IPS DF 4.7 (cell line): Measurements from ENCODE around the gene PPARGC1A.

Experiments used
- DNase-seq: peaks from one replicate; pipeline ENCODE4 v3.0.0-alpha.2; 2013; ENCODE audit warnings: low spot score; ENCODE audit errors: extremely low read depth

Gene PPARGC1A

DNA sequence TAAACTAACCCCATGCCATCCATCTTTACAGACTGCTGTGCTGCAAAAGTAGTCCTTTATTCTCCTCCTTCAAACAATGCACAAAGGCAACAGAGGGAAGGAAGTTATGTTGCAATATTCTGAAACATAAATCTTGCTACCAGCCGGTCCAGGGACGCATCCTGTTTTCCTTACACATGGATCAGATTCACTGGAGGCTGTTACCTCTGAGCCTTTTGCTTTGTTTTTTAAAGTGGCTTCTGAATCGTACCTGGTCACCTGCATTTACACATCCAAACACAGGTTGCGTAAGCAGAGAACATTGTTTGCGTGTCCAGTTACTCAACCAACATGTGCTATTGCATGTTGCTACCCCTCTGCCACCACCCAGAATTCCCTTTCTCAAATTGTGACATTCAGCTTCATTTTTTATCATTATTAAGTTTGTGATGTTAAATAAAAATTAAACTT, 8.8 kb downstream of the PPARGC1A start:
- DNase-seq, result no peak

DNA sequence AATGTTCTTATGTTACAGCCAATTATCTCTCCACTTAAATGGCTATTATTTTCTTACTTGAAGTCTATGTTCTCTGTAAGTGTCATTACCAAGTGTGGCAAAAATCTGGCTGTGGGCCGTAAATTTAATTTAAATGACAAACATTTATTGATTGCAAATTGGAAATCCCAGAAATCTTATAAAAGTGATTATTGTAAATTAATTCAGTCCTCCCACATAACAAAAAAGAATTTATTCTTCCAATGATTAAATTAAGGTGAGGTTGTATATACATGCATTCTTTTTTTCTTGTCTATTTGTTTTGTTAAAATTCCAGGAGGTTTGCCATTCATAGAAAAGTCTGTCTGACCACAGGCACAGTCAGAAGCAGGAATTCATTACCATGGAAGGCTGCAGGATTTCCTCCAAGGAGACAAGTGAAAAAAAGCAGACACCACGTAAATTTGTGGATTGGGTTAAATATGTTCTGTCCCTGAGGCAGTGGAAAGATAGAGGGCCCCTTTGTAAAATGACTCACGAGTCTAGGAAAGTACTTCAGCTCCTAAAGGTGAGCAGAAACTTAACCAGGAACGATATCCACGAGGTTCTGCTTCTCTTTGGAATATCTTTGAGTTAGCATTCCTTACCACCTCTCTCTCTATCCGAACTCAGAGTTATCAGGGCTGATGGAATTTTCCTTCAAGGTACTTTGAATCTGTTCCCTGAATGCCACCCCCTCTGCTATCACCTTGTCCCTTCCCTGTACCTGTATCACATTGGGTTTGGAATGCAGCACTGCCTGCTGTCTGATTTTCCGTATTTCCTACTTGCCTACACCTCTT, 10.7 kb downstream of the PPARGC1A start:
- peak; percentile 38 for DNase-seq

DNA sequence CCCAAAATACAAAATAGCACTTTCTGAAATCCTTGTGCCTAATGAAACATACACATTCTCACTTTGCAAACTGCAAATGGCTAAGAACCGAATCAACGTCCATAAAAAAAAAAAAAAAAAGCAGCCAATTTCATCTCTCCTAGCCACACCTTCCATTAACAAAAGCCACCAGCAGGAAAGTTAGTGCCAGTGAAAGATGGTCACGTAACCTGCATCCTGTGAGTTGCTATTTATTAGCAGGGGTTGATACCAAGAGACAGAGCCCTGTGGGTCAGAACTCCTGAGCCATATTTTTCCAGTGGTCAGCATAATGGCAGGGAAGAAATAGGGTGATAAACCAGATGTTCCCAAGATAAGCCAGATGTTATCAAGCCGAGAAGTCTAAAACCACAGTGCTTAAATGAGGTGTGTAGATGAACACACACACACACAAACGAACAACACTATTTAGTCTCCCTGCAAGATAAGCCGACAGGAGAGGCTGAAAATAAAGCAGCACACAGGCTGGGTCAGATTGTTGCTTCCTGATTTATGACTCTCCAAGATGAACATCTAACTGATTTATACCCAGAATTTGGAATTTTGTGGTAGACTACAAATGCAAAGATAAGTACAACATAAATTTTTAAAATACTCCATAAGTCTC, 11.5 kb downstream of the PPARGC1A start:
- DNase-seq, result no peak

DNA sequence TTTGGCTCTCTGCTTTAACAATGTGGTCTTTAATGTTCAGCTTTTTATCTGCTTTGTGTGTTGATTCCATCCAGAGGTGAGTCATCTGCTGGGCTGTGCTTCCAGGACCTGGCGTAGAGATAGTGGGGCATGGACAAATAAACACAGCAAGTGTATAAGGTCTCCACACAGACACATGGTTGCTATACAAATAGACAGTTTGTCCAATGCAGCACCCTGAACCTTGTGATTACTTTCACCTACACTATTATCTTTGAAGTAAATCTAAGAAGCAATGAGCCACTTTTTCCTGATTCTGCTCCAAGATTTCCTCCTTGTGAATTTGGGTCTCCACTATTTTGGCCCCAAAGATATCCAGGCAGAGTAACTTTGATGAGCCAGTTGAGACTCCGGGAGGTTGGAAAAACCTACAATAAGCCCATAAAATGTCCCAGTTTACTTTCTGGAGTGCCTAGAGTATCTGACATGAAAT, 12.1 kb downstream of the PPARGC1A start:
- DNase-seq, result no peak

DNA sequence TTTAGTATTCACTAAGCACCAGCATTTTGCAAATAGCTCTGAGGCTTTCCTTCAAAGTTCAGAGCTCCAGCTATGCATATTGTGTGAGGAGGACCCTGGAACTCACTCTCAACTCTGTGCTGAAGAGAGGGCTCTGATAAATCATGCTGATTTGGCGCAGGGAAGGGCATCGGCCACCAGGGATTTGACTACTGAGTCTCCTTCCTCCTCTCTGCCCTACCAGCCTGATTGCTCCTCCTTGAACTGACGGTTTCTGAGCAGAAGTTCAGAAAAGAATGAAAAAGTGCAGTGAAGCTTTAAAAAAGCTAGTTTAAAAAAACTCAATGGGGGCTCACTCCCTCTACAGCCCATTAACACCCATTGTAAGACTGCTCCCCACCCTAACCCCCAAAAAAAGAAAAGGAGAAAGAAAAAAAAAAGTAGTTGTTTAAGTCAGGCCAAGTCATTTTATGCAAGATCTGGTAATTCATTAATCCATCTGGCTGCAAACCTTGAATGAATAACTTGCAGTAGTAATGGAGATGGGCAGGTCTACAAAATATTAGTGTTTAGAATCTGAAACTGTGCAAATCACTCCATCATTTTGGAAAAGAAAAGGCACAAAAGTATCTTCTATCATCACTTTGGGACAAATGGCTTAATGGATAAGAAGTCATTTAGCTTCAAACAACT, 13.3 kb downstream of the PPARGC1A start:
- DNase-seq, result no peak

DNA sequence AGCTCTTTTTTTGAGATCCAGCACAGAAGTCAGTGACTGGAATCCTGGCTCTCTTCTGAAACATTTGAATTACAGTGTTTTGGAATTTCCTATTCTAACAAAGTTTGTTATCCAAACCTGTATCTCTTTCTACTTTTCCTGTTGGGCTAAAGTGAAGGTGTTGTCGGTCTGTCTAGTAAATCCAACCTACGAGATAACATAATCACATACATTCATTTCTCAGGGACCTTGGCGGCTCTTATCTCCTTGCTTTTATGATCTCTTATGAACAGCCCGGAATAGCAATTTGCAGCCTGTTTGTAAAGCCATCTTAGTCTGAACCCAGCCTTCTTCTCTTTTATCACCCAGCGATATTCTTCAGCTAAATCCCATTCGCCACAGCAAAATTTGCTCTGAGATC, 14.5 kb downstream of the PPARGC1A start:
- no peak for DNase-seq

DNA sequence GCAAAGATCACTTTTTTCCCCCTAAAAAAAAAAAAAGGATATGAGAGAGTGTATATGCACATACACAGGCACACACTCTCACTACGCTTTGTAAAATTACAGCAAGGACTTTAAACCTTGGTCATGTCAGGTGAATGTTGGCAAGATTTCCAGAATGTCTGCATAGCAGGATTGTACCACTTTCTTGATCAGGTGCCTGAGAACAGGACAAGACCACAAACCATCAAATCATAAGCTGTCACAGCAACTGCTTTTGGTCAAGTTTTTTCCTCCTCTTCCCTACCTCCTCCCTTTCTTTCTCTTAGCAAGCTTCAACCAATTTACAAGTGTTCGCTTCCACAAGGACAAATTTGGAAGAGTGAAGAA, 15.3 kb downstream of the PPARGC1A start:
- no peak for DNase-seq

DNA sequence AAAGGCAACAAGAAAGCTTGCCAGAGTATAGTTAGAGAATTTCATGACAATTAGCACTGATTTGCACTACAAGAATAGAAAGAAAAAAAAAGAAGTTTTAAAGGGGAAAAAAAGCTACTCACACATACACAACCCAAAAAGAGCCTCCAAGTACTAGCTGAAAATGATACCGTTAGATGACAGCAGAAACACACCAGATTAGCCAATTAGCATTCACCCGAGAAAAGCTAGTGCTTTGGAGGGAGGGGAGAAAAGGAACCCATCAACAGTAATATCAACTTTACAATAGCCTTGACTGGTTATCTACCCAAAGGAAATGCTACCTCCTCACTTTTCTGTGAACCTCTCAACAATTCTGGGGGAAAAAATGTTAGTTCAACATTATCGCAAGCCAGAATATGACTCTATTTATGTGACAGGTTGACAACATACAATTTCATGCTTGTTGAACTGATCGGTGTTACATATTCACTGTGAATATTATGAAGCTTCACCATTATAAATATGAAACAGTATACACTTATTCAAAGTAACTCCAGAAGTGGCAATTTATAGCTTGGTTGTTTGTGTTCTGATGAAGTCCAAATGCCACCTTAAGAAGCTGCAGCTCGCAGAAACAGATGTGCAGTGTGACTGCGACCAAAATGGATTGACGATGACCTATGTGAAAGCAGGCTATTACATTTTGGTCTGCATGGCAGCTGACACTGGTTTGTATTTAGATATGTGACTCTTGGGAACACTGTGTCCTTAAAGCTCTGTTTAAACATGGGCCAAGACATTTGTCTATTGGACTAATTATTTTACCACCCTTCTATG, 15.9 kb downstream of the PPARGC1A start:
- DNase-seq, result no peak

DNA sequence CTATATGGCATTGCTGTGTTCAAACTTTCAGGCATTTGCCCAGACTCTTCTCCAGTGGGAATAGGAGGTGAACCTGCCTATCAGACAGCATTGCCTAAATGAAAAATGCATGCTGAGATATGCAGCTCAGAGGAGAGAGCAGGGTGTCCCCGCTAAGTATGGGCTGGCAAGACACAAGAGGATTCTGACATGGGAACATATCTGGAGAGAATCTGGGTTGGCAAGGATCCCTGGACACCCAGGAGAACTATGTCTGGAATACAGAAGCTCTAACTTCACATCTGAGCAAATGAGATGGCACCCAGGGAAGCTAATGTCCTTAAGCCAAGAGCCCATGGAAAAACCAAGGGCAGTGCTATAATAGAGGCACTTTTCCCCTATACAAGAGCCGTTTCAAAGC, 18.4 kb downstream of the PPARGC1A start:
- no peak for DNase-seq

DNA sequence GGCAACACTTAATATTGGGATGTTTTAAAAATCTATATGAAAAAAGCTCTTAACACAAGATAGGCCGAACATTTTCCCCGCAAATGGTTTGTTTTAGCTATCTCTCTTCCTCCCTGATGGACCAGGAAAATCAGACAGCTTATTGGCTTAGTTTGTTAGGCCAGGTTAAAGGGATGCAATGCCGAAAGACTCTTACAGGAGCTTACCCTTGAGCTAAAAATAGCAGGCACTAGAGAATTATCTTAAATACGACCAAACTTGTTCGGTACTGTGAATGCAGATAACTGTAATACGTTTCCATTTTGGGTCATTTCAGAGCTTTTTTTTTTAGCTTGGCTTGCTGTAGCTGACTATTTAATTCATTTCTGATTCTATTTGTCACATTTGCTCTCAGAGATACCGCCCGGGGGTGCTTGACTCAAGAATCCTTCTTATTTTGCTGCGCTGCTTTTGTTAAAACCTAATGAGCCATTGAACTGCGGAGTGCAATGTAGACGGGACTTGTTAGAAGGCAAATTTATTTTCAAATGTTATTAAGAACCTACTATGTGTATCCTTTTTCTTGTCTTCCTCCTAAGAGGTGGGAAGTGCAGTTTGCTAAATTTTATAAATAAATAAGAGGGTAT, 23.3 kb downstream of the PPARGC1A start:
- no peak for DNase-seq

DNA sequence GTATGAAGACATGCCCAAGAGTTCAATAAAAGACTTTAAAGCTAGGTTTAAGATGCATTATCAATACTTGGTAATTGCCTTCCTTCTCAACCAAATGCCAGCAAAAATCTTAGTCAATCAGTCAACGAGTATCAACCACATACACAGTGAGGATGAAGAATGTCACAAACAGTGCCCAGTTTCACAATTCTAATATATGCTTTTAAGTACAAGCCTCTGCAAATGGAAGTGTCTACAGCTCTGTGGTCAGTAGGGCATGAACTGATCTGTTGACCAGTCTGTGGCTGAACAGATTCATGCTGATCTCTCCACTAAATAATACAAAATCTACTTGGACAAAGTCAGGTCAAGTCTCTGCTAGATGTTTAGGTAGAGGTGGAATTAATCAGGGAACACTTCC, 27.9 kb downstream of the PPARGC1A start:
- DNase-seq, result no peak

DNA sequence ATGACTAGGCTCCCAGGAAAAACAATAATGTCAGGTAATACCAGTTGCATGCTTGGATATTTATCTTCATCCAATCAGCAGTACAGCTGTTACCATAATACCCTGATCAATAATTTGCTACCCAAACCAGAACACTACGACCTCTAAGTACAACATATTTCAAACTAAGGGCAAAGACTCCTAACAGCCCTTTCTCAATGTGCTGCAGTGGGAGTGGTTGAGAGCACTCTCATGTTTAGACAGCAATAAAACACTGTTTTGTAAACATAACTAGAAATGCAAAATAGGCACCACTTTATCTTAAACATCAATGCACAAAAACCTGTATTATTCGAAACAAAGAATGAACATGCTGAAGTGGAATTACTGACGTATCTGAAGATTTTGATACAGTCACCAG, 28.9 kb downstream of the PPARGC1A start:
- DNase-seq, result no peak

DNA sequence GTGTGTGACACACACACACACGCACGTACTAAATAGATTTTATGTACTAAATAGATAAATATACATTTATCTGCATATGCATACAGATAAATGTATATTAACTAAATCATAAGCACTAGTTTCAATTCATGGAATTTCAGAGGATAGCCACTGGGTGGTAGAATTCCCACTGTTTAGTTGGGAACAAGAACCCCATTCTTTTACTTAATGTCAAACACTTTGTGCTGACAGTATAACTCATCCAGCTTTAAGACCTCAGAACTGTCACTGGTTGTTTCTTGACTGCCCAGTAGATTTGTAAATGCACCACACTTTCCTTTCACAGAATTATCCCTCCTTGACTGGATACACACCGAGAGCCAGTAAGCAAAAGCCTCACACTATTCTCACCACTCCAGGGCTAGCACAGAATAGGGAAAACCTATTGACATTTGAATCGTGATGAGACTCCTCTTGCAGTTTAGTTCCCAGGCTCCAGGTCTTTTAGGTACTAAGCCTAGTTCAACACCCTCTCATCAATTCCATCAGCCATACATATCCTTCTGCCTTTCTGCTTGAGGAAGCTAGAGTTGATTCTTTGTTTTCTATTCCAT, 32.4 kb downstream of the PPARGC1A start:
- DNase-seq, result no peak

DNA sequence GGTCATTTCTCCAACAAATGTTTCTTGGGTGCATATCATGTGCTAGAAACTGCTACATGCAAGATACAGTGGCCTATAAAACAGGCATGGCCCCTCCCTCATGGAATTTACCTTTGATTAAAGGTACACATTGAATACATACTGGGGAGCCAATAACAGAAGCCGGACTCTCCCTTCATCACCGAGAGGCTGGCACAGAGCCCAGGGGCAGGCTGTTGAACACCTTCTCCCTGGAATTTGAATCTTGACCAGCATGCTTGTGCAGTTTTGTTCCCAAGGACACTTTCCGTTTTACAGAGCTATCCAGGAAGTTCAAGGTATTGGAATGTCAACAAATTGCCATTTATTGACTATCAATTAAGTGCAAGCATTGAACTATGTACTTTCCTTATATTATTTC, 33.2 kb downstream of the PPARGC1A start:
- DNase-seq, result no peak

DNA sequence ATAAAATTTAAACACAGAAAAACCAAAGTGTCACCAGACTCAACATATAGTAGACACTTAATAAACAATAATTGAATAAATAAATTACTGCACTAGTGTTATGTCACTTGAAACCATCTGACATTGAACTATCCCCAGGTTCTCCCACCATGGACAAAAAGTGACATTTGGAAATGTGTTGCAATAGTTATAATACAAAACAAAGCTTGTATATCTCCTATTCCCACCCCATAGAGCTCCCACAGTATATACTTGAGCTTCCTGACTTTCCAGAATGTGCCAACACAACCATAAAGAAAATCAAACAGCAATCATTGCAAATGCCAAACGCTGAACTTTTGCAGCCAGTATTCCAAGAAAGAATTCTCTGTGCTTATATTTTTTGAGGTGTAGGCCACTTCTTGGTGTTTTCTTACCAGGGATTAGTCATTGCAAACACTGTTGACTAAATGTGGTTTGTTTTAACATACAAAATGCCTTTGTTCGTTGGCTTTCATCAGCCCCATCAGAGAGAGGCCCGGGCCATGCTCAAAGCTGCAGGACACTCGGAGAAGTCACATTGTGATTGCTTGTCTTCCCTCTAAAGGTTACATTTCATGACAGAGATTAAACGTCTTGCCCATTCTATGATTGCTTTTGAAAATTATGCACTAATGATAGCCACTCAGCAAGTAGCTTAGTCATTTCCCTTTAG, 33.8 kb downstream of the PPARGC1A start:
- DNase-seq, result no peak

DNA sequence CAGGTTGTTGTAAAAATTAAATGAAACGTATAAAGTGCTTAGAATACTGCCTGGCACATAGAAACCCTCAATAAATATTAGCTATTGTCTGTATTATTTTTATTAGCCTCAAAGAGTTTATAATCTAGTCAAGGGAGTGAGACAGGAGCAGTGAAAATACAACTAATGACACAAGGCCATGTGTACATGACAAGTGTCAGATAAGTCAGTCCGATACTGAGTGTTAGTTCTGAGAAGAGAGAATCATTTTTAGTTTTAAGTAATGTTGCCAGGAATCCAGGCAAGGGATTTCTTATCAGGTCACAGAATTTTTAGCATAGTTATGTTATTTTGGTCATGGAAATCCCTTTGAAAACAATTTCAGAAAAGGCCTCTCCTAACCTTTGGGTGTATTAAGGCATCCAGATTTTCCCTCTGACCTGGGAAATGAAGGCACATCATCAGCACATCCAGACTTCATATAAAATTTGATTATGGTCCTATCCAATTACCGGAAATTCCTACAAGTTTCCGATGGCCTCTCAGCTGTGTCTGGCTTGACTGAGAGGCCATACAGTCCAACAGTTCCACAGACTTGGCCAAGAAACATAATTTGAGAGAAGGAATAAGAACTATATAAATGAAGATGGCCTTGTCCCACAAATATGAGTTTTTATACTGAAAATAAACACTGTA, 35.7 kb downstream of the PPARGC1A start:
- no peak for DNase-seq

DNA sequence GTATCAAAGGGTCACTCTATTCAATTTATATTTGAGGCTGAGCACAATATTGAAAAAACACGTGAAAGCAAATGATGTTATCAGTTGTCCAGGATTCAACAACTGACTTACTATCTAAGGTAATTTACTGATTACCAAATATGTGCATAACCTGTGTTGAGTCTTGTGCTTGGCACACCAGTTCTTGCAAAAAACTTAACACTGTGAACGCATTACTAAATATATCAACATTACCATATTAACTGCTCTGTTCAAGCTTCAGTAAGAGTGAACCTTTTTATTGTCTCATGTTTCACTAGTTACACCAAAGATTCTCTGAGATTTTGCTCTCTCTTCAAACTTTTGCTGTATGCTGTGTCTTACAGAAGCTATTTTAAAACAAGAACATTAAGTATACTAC, 38.4 kb downstream of the PPARGC1A start:
- DNase-seq, result no peak

DNA sequence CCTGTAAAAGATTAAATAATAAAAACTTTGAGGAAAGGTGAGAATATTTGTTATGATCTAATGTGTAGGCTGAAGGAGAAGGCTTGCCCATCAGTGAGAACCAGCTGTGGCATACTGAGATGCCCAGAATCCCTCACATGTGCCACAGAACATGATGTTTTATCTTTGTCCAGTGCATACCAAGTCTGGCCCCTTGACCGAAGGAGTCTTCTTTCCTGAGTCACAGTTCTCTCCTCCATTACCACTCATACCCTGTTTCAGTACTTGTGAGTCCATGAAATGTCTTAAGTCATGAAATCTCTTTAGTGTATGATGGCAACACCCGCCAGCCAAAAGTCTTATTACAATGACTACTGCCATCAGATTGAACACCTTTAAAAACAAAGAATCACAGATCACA, 42.7 kb downstream of the PPARGC1A start:
- no peak for DNase-seq

DNA sequence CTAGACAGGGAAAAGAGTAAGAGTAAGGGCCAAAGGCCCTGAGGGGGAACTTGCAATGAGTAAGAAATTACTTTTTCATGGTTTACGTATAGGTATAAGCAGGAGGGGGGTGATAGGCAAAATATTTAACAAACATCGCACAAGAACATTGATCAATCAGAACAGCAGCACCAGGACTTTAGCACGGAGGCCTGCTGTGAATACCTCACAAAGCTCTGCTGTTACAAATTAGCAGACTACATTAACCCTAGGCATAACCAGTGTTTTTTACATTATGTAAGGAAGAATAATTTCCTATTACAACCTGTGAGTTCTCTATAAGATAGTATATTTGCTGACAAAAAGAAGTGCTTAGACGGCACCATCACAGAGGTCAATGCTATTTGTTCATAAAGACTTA, 44.9 kb downstream of the PPARGC1A start:
- no peak for DNase-seq

DNA sequence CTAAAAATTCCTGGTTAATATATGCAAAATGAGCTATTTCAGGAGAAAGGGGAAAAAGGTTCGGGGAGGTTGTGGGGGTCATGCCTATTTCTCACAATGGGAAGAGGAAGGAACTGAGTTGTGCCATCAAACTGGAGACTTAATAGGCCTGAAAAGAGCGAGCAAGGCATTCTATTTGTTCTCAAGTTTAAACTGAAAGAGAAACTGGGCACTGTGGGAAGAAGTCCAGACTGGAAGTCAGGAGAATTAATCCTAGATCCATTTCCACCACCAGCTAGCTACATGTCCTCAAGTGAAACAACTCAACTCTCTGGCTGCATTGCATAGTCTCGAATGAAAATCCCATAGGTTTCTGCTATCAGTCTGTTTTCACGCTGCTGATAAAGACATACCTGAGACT, 50.6 kb downstream of the PPARGC1A start:
- no peak for DNase-seq
